Fibroblast of mammary gland (primary cell): ENCODE measurements around the gene ZKSCAN5.

ENCODE experiments used
- DNase-seq: peaks from one replicate; pipeline ENCODE4 v3.0.0-alpha.2; 2010; ENCODE audit warnings: low read depth
- H3K4me3 ChIP-seq: 2 replicates; pipeline ENCODE4 v1.5.1; 2011; ENCODE audit warnings: low read depth, mild to moderate bottlenecking, low read length, moderate library complexity; ENCODE audit not compliant: control insufficient read depth
- TF ChIP-seq, protein P1 (sequence below): conservative IDR thresholded peaks from 2 replicates; pipeline ENCODE4 v1.5.1; 2011; ENCODE audit warnings: low read depth, low read length, inconsistent platforms; ENCODE audit not compliant: control insufficient read depth, insufficient read depth

The ZKSCAN5 gene

GRCh38 chr7:99460651-99461050 is 43.8 kb upstream of the ZKSCAN5 start:
- H3K4me3 ChIP-seq, result no peak overlapping the region
- no peak for DNase-seq
- TF ChIP-seq, protein P1, sequence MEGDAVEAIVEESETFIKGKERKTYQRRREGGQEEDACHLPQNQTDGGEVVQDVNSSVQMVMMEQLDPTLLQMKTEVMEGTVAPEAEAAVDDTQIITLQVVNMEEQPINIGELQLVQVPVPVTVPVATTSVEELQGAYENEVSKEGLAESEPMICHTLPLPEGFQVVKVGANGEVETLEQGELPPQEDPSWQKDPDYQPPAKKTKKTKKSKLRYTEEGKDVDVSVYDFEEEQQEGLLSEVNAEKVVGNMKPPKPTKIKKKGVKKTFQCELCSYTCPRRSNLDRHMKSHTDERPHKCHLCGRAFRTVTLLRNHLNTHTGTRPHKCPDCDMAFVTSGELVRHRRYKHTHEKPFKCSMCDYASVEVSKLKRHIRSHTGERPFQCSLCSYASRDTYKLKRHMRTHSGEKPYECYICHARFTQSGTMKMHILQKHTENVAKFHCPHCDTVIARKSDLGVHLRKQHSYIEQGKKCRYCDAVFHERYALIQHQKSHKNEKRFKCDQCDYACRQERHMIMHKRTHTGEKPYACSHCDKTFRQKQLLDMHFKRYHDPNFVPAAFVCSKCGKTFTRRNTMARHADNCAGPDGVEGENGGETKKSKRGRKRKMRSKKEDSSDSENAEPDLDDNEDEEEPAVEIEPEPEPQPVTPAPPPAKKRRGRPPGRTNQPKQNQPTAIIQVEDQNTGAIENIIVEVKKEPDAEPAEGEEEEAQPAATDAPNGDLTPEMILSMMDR, result no peak

DNA sequence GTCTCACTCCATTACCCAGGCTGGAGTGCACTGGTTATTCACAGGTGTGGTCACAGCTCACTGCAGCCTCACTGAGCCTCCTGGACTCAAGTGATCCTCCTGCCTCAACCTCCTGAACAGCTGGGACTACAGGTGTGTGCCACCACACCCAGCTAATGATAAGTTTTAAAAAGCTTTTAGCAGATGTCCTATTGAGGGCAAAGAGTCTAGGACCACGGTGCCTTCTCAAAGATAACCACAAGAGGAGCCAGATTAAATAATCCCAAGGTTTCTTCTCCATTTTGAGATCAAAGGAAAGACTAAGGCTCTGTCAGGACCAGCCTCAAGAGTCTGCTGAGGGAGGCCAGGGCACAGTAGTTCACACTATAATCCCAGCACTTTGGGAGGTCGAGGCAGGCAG is 43.2 kb upstream of the ZKSCAN5 start:
- TF ChIP-seq, protein P1, result peak; percentile 9
- no peak overlapping the region for H3K4me3 ChIP-seq

GRCh38 chr7:99465421-99465768 is 39.1 kb upstream of the ZKSCAN5 start:
- no peak for DNase-seq
- TF ChIP-seq, protein P1, result no peak
- H3K4me3 ChIP-seq, result peak overlapping the region; percentile 97

More for the DNA sequence above, 43.2 kb upstream of the ZKSCAN5 start:
- DNase-seq, result no peak

- DNase-seq, result no peak
- no peak overlapping the region for H3K4me3 ChIP-seq
Measured at GRCh38 chr7:99468336-99468918, 36.0 kb upstream of the ZKSCAN5 start.

GRCh38 chr7:99469381-99470065 is 34.9 kb upstream of the ZKSCAN5 start:
- peak; percentile 54 for DNase-seq
- H3K4me3 ChIP-seq, result no peak overlapping the region
- TF ChIP-seq, protein P1, result no peak

More at GRCh38 chr7:99468336-99468918, 36.0 kb upstream of the ZKSCAN5 start:
- TF ChIP-seq, protein P1, result no peak

DNA sequence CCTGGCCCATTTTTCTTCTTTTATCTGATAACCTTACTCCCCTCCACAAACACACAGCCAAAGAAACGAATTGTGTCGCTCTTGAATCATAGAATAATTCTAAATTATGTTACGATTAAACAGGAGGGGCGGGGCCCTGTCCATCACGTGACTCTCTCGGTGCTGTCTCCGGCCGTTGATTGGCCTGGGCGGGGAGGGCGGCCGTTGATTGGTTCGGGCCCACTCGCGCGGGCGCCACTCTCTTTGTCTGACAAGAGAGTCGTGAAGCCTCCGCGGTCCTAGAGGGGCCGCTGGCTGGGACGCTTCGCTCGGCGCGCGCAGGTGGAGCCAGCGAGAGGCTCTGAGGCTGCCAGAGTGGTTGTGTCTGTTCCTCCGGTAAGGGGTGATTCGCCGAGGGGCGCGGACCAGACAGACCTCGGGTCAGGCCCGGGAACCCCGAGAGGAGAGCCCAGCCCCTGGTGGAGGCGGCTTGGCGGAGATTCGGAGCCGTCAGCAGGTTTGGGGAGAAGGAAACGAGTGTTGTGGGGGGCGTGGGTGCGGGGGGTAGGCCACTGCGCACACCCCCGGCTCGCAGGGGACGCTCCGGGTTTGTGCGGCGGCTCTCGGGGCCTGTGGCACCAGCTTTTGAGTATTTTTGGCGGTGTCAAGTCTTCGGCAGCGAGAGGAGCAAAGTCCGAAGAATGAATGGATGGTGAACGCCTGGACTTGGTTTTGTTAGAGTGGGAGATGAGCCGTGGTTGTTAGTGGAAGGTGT is 31.7 kb upstream of the ZKSCAN5 start, which contains the start of gene ZNF789:
Gene ZNF789, plus strand, starts transcription at position 330 of the 754 bp plus-strand sequence. CDS start 3,567 bp downstream, outside the sequence.
- DNase-seq, result peak; percentile 94
- TF ChIP-seq, protein P1, result no peak
- peak within 1 kb of the TSS; percentile 90 for H3K4me3 ChIP-seq
